ENCODE measurements around the gene MPL.
A peak's percentile ranks its signal among the peaks of the same experiment; 100 is the strongest.

Gene MPL

GRCh38 chr1:43327549-43328292 lies 9.9 kb upstream of the MPL start:
- DNase-seq, result no peak

GRCh38 chr1:43329995-43330751 lies 7.4 kb upstream of the MPL start:
- no peak for DNase-seq

- DNase-seq, result peak; percentile 3
Measured at GRCh38 chr1:43331688-43332087, 5.9 kb upstream of the MPL start.

DNA sequence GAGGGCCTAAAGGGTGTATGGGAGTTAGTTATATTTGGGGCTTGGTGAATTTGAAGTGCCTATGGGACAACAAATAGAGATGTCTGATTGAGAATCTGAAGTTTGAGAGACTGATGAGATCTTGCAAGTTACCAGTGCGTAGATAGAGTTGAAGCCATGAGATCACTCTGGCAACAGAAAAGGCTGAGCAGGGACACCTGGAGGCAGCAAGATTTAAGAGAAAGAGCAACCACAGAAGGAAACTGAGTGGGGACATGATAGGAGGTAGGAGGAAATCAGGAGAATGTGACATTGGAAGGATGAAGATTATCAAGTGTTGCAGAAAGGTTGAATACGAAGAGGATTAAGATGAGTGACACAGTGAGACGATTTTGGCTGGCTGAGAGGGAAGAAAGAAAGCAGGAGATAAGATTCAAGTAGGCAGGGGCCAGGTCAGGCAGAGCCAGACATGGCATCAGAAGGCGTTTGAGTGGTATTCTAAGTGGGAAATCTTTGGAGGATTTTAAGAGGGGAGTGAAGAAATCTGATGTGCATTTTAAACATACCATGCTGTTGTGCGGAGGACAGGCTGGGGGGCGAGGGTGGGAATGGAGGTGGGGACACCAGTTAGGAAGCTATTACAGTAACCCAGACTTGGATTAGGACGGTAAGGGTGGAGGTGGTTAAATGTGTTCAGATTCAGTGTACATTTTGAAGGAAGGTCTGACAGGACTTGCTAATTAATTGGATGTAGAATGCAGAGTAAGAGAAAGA lies 3.0 kb upstream of the MPL start:
- no peak for DNase-seq

- no peak for DNase-seq
Measured at GRCh38 chr1:43338001-43338400, 383 bp downstream of the MPL start.

- peak; percentile 63 for DNase-seq
Measured at GRCh38 chr1:43339584-43340232, 2.1 kb downstream of the MPL start.

GRCh38 chr1:43340559-43340958 lies 2.9 kb downstream of the MPL start:
- DNase-seq, result no peak

DNA sequence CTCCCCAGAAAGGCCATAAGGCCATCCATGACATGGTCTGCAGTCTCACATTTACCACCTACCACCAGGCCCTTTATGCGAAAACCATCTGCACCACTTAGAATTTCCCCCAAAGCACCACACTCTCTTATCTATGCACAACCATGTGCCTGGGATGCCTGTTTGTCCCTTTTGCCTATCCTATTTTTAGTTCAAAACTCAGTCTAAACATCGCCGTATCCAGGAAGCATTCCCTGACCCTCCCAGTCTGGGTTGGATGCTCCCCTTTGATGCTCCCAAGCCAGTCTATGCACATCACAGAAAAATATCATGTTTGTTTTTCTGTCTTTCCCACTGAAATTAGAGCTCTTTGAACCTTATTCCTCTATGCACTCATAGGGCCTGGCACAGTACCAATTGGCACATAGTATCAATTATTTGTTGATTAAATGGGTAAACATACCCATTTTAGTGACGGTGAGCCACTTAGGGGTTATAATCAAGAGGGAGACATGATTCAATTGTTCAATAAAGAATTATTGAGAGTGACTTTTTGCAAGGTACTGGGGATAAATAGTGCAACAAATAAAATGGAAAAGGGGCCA lies 6.7 kb downstream of the MPL start:
- no peak for DNase-seq

- DNase-seq, result no peak
Measured at GRCh38 chr1:43345120-43345519, 7.5 kb downstream of the MPL start.

DNA sequence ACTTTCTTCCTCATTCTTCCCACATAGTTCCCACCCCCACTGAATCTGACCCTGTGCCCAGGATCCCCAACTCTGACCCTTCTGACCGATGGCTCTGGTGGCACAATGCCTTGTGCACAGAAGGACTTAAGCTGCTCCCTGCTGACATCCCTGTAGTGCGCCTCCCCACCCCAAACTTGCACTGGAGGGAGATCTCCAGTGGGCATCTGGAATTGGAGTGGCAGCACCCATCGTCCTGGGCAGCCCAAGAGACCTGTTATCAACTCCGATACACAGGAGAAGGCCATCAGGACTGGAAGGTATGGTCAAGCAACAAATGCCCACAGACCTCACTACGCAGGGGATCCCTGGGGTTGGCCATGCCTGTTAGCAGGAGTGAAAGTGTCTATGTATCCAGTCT lies 9.0 kb downstream of the MPL start:
- DNase-seq, result no peak

DNA sequence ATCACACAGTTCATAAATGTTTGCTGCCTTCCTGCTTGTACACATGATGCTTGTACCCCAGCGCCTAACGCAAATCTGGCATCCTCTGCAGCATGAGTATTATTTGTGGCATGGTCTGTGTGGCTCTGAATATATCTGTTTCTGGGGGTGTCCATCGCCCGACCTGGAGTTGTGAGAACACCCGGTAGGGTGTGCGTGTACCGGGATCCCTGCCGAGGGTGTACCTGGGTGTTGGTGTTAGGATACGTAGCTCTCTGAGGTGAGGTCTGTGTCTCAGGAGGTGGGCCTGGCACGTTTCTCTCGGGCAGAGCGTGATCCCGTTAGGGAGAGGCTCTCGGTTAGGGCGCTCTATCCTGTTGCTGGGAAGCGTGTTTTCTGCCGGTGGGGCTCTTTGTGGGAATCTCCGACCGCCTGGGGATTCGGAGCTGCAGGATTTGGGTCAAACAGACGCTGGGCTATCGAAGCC lies 10.8 kb downstream of the MPL start:
- peak; percentile 82 for DNase-seq

DNA sequence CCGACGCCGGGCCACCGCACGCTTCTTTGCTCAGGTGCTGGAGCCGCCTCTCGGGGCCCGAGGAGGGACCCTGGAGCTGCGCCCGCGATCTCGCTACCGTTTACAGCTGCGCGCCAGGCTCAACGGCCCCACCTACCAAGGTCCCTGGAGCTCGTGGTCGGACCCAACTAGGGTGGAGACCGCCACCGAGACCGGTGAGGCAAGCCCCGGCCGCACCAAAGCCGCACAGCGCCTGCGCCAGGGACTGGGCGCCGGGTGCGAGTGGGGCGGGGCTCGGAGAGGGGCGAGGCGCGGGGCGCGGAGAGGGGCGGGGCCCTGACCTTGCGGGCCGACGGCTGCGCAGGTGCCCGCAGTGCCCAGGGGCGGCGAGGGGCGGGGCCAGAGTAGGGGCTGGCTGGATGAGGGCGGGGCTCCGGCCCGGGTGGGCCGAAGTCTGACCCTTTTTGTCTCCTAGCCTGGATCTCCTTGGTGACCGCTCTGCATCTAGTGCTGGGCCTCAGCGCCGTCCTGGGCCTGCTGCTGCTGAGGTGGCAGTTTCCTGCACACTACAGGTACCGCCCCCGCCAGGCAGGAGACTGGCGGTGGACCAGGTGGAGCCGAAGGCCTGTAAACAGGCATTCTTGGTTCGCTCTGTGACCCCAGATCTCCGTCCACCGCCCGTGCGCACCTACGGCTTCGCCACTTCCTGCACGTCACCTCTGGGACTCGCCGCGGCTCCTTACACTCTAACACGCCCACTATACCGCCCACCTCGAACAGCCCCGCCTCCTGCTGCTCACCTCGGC lies 11.4 kb downstream of the MPL start:
- peak; percentile 92 for DNase-seq

DNA sequence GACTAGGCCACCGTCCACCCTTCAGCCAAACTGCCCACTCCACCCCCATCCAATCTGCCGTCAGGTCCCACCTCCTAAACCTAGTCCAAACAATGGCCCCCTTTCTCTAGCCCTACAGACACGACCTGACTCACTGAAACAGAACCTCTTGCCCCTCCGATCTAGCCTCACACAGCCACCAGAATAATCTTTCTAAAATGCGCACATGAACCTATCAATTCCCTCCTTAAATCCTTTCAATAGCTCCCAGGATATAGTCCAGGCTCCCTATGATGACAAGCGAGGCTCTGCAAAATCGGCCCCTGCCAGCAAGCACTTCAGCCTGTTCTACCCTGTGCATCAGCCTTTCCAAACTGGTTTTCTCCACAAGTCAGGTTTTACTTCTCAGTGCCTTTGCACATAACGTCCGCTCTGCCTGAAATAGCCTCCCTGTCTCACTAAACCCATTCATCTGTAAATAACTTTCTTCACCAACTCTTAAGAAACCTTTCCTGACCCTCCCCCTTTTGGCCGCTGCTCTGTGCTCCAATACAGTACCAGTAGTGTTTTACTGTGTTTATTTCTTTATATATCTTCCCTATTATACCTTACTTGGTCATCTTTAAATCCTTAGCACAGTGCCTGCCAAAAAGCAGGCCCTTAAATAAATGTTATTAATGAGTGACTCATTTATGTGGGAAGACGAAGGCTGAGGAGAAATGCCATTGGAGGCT lies 12.1 kb downstream of the MPL start:
- DNase-seq, result no peak

DNA sequence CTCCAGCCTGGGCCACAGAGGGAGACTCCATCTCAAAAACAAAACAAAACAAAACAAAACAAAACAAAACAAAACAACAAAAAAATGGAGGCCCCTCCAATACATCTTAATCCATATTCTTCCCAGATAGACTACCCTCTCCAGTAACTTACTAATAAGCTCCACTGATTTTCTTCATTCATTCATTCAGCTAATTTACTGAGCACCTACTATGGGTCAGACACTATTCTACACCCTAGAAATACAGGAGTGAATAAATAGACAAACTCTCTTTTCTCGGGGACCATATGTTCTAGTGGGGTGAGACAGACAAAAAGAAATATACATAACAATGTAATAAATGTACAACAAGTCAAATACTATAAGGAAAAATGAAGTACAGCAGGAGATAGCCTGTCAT lies 13.4 kb downstream of the MPL start:
- DNase-seq, result no peak

DNA sequence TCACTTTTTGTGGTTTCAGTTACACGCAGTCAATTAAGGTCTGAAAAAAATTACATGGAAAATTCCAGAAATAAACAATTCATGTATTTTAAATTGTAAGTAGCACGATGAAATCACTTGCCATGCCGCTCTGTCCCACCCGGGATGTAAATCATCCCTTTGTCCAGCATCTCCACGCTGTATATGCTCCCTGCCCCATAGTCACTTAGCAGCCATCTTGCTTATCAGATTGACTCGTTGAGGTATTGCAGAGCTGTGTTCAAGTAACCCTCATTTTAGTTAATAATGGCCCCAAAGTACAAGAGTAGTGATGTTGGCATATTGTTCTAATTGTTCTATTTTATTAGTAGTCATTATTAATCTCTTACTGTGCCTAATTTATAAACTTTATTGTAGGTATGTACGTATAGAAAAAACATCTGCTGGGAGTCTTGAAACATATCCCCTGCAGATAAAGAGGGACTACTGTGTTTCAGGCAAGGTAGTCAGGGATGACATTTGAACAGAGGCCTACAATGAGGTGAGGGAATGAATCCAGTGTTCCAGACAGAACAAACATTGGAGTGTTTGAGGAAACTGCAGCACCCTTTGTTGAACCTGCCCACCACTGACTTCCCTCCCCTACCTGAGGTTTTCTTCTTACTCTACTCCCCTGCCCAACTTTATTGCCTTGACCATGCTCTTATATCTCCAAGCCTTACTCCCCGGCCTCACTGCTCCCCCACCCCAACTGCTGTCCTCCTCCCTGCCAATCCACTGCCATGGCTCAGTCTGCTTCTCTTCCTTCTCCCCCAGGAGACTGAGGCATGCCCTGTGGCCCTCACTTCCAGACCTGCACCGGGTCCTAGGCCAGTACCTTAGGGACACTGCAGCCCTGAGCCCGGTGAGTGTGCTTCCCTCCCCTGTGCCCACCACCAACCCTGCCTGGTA lies 14.1 kb downstream of the MPL start:
- DNase-seq, result no peak

GRCh38 chr1:43352351-43352705 lies 14.7 kb downstream of the MPL start:
- DNase-seq, result no peak

DNA sequence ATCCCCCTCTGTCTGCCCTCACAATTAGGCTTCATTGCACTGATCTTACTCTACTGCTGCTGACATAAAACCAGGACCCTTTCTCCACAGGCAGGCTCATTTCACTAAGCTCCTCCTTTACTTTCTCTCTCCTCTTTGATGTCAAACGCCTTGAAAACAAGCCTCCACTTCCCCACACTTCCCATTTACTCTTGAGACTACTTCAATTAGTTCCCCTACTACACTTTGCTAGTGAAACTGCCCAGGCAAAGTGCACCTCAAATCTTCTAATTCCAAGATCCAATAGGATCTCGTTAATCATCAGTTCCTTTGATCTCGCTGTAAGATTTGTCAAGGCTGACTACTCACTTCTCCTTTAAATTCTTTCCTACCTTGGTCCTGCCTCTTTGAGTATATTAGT lies 15.3 kb downstream of the MPL start:
- DNase-seq, result no peak

DNA sequence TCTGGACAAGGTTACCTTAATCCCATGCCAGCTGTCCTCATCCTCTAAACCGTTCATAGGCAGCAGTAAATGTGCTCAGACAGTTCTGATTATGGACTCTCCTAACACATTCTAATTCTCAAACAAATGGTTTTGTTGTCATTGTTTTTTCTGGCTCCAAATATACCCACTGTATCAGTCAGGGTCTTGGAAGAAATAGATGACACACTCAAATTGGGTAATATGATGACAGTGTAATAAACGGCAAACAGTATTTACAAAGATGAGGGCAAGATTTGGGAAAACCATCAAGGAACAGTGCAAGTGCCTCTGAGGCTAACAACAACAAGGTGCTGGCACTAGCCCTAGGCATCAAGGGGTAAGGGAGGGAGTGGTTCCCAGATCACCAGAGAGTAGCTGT lies 16.9 kb downstream of the MPL start:
- DNase-seq, result no peak

DNA sequence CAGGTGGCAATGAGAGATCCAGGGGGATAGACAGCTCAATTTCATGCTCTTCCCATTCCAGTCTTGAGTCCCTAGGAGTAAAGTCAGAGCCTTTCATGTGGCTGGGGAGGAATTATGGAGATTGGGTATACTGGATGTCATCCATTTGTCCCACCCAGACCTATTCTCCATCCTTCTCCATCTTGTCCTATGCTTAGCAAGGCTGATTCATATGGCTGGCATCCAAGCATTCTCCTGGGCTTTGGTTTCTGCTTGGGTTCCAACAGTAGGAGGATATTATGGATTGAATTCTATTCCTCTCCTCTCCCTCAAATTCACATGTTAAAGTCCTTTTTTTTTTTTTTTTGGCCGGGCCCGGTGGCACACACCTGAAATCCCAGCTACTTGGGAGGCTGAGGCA lies 17.3 kb downstream of the MPL start:
- DNase-seq, result no peak

DNA sequence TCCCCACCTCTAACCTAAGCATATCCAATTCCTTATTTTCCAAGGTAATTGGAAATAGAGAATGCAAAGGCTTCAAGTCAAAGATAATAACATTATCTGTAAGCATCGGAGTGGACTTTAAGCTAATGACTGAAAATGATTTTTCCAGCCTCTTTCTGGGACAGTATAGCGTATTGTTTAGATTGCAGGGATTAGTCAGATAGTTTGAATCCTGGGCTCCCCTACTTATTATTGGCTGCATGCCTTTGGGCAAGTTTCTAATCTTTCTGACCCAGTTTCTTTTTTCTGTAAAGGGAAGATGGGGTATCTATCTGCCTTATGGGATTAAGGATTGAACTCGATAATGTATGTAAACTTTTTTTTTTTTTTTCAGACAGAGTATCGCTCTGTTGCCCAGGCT lies 19.6 kb downstream of the MPL start:
- no peak for DNase-seq
